ENCODE results near the gene IQCN.
A peak's percentile ranks its signal among the peaks of the same experiment; 100 is the strongest.

The IQCN gene

GRCh38 chr19:18274219-18274780 lies at the start of gene IQCN:
Gene IQCN, minus strand, starts transcription at chr19:18274452. Its CDS starts 4,974 bp downstream, at chr19:18269478.
- DNase-seq, result peak; percentile 36

- DNase-seq, result peak; percentile 95
These were observed 48.7 kb upstream of the IQCN start, which contains the start of gene LSM4 for GRCh38 chr19:18322759-18323460. Gene LSM4, minus strand, starts transcription at chr19:18323076. Its CDS starts 56 bp downstream, at chr19:18323020.

GRCh38 chr19:18322318-18322758 lies 48.1 kb upstream of the IQCN start:
- no peak for DNase-seq

DNA sequence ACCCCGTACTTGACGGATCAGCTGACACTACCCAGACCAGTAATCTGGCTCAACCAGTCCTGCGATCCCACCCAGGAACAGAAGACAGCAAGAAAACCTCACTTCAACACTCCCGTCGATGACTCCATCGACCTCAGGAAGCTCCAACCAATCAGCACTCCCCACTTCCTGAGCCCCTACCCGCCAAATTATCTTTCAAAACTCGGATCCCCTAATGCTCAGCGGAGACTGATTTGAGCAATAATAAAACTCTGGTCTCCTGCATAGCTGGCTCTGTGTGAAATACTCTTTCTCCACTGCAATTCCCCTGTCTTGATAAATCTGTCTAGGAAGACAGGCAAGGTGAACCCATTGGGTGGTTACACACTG lies 47.5 kb upstream of the IQCN start:
- no peak for DNase-seq

- DNase-seq, result no peak
These were observed 46.8 kb upstream of the IQCN start for GRCh38 chr19:18320865-18321733.

DNA sequence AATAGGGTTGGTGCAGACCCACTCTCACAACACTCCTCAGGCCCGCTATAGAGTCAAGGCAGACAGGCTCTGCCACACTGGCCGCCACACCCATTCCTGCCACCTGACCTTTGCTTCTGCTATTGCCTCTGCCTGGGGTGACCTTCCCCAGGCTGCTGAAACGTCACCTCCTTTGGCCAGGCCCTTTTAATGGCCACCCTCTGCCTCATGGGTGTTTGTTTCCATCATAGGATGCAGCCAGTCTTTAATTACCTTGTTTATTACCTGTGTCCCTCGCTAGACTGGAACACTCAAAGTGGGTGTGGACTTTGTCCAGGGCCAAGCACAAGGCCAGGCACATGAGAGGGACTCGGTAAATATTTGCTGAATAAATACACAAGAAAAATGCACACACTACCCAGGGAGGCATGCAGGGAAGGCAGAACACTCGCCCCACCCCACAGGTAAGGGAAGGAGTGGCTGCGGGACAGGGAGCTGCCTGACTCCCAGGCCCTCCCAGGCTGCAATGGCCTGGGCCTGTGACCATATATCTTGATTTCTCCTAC lies 45.4 kb upstream of the IQCN start:
- DNase-seq, result no peak

- DNase-seq, result no peak
These were observed 43.9 kb upstream of the IQCN start for GRCh38 chr19:18317961-18318800.

DNA sequence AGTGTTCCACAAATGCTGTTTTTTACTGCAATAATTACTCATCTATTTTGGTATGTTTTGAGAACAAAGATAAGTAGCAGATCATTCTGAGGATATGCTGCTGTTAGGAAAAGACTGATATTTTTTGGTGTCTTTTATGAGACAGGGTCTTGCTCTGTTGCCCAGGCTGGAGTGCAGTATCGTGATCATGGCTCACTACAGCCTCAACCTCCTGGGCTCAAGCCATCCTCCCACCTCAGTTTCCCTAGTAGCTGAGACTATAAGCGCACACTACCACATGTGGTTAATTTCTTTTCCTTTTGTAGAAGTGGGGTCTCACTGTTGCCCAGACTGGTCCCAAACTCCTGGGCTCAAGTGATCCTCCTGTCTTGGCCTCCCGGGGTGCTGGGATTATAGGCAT lies 39.1 kb upstream of the IQCN start:
- no peak for DNase-seq

GRCh38 chr19:18312092-18312534 lies 37.9 kb upstream of the IQCN start:
- no peak for DNase-seq

DNA sequence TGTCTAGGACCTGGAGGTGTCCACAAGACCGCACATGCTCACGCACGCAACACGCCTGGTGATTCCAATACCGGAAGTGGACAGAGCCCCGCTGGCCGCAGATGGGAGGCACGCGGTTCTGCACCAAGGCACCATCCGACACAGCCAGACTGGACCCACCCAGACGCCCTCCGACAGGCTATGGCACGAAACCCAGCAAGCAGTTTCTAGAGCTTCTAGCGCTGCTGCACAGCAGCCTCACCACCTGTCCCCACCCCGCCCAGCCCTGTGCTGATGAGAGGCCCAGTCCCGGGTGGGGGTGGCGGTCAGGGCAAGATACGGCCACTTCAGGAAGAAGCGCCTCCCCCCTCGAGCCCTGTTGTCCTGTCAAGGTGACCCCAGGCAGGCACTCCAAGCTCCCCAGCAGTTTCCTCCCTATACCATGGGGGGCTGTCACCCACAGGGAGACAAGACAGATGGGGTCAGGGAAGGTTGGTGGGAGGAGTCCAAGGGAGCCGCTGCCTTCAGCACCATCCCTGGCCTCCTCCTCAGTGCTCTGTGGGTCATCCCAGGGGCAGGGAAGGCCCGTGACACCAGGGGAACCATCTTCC lies 37.3 kb upstream of the IQCN start:
- DNase-seq, result no peak

DNA sequence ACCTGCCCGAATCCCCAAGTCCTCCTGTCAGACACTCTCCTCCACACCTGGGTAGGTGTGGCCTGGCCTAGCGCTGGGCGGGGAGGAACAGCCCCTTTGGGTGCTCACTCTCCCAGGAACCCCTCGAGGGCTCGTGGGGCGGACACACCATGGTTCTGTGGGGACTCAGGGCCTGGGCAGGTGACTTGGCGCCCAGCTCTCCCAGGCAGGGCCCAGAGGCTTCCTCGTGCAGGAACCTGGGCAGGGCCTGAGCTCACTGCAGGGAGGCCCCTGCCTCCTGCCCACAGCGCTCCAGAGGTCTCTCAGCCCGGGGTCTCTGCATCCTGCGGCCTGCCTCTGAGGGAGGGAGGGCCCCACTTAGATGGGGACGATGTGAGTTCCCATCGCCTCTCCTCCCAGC lies 36.7 kb upstream of the IQCN start:
- no peak for DNase-seq

- no peak for DNase-seq
These were observed 36.1 kb upstream of the IQCN start for GRCh38 chr19:18310118-18310909.

DNA sequence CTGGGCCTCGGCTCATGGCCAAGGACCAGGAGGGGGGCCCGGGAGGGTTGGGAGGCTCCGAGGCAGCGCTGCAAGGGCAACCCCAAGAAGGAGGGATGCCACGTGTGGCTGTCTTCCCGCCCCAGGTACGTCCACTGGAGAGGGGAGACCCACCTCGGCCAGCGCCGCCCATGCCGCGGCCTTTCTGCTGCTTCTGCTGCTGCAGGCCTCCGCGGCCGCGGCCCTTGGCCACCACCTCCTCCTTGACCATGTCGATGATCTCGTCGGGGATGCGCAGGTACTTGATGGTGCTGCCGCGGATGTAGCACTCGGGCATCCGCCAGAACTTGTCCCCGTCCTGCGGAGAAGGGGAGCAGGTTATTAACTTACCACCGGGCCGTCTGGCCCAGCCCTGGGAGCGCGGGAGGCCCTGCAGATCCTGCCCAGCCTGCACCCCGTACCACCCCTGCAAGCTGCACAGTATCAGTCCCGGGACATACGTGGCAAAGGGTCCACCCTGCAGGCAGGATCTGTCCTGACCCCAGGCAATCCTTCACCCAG lies 35.3 kb upstream of the IQCN start:
- no peak for DNase-seq

DNA sequence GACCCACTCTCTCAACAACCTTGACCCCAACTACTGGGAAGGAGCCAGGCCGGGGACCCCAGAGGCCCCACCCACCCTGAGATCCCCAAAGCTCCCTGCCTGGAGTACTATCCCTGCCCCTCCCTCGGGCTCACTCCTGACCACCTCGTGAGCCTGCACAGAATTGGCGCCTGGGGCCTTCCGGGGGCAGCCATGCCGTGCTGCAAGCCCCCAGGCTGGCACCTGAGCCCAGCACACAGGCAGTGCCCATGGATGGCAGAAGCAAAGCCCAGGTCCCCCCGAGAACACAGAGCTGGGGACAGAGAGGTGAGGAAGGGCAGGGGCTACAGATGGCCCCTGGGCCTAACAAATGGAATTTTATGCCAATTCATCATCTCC lies 34.7 kb upstream of the IQCN start:
- DNase-seq, result no peak

GRCh38 chr19:18308051-18308947 lies 34.0 kb upstream of the IQCN start:
- no peak for DNase-seq

GRCh38 chr19:18307271-18307681 lies 33.0 kb upstream of the IQCN start:
- no peak for DNase-seq

DNA sequence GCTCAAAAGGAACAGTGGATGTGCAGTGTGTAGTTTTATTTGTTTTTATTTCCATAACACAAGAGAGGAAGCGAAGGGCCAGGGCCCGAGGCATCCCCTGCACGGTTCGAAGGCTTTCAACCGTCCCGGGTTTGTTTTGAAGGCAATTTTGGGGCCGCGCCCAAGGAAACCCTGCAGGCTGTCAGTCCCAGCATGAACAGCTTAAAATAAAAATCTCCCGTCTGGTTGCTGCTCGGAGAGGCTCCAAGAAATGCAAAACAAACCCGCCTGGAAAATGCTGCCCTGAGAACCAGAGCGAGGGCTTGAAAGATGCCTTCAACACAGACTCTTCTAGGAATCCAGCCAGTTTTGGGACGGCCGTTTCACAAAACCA lies 32.6 kb upstream of the IQCN start:
- no peak for DNase-seq

- no peak for DNase-seq
These were observed 32.1 kb upstream of the IQCN start for GRCh38 chr19:18306209-18306887.

Data from NCI-H226 (cell line).